ENCODE measurements around the gene CPT2.

The CPT2 gene

DNA sequence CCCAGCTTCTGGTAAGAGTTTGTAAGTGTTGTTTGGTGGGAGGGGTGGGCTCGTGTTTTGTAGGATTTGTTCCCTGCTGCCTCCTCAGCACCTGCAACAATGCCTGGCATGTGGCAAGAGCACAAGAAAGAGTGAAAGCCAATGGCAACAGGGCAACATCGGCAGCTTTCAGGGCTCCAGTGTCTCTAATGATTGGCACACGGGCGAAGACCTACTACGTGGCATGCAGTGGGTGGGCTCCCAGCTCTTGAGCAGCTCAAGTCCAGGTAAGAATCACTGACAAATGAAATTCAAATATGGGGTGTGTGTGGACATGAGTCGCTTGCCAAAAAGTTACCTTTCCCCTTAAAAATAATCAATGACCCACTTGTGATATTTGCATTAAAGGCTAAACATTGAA lies 30.3 kb upstream of the CPT2 start:
- H3K4me3 ChIP-seq (replicated peaks in 1 of 2; ENCODE audit: low read depth in 2 of 2, low read length in 2 of 2): no peak overlapping the region
- no peak for TF ChIP-seq CTCF (IDR thresholded peaks at IDR 0.05; ENCODE audit: low read depth, low read length)
- no peak for DNase-seq (ENCODE audit: low read depth in 2 of 2)

DNA sequence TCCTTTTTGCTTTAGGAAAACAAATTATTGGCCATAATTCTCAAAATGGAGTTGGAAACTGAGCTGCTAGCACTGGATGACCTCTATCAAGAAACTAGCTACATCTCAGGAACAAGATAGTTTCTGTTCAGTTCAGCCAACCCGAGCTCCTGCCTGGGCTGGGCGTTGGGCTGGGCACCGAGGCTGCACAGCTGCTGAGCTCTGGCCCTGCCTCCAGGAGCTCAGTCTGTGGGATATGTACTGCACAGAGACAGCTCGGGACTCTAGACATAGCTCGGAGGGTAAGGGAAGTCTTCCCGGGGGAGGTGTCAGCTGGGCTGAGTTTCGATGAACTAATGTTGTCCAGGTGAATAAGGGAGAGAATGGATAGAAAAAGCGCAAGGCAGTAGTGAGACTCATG lies 29.7 kb upstream of the CPT2 start:
- no peak for DNase-seq (ENCODE audit: low read depth in 2 of 2)
- no peak overlapping the region for H3K4me3 ChIP-seq (replicated peaks in 1 of 2; ENCODE audit: low read depth in 2 of 2, low read length in 2 of 2)
- no peak for TF ChIP-seq CTCF (IDR thresholded peaks at IDR 0.05; ENCODE audit: low read depth, low read length)

- H3K4me3 ChIP-seq (replicated peaks in 1 of 2; ENCODE audit: low read depth in 2 of 2, low read length in 2 of 2): no peak overlapping the region
- peak; percentile 41 for TF ChIP-seq CTCF (IDR thresholded peaks at IDR 0.05; ENCODE audit: low read depth, low read length)
- DNase-seq (ENCODE audit: low read depth in 2 of 2): peak; percentile 64 to 66
Observed at GRCh38 chr1:53172426-53173128, 24.0 kb upstream of the CPT2 start.

DNA sequence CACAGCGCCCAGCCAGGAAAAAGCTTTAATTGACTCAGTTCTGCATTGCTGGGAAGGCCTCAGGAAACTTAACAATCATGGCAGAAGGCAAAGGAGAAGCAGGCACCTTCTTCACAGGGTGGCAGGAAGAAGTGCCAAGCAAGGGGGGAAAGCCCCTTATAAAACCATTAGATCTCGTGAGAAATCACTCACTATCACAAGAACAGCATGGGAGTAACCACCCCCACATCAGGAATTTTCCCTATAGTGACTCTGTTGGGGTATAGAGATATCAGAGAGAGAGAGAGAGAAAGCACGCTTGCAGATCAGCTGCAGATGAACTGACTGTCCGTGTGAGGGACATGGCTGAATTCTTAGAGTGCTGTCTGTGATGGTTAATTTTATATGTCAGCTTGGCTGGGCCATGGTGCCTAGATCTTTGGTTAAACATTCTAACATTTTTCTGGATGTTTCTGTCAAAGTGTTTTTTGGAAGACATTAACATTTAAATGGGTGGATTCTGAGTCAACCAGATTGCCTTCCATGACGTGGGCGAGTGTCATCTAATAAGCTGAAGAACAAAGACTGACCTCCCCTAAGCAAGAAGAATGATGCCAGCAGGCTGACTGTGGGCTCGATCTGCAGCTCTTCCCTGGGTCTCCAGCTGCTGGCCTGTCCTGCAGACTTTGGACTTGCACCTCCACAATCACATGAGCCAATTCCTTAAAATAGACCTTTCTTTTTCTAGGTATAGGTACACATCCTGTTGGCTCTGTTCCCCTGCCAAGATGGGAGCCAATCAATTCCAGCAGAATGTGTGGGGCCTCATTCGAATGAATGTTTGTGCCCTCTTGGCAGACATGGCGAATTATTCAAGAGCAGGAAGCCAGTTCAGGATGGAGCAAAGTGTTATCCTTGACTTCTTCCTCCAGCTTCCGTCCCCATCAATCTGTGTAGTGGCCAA lies 21.4 kb upstream of the CPT2 start:
- no peak for TF ChIP-seq CTCF (IDR thresholded peaks at IDR 0.05; ENCODE audit: low read depth, low read length)
- peak; percentile 41 to 46 for DNase-seq (ENCODE audit: low read depth in 2 of 2)
- no peak overlapping the region for H3K4me3 ChIP-seq (replicated peaks in 1 of 2; ENCODE audit: low read depth in 2 of 2, low read length in 2 of 2)

DNA sequence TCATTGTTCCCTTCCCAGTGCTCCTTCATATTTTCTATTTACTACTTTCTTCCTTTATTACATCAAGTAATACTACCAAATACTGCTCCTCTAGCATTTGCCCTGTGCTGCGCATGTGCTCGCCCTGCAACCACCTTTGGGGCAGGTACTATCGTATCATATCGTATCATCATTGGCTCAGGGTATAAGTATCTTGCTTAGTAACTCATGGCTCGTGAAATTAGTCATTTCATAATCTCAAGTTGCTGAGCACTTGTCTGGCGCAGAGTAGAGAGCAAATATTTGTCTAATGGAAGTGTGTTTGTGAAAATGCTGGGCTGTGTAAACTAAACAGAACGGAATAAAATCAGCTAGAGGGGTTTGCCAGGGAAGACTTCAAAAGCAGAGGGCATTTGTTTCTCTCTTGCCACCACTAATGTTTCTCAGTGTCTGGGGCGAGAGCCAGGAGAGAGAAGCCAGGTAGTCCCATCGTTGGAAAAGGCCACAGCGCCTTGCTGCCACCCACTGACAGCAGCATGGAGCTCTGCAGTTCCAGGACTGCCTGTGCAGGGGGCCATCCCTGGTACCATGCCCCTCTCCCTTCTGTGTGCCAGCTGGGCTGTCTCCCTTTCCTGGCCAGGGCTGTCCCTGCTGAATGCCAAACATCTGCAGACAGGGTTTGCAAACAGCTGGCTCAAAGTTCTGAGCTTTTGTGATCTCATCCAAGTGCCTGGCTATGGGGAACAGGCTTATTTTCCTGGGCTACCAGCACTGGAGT lies 20.0 kb upstream of the CPT2 start:
- peak in 1 of 2 donors; percentile 54 for DNase-seq (ENCODE audit: low read depth in 2 of 2)

More for the DNA sequence above, 20.0 kb upstream of the CPT2 start:
- no peak overlapping the region for H3K4me3 ChIP-seq (replicated peaks in 1 of 2; ENCODE audit: low read depth in 2 of 2, low read length in 2 of 2)
- TF ChIP-seq CTCF (IDR thresholded peaks at IDR 0.05; ENCODE audit: low read depth, low read length): peak; percentile 11

Measured in cardiac fibroblast (primary cell).